ENCODE data around the gene DNASE1. TPM values are rescaled to one million over a fixed set of nuclear protein-coding genes. Genes with fewer than 3 reads are reported as not detected.

Gene DNASE1
- total RNA-seq, 1 donor from 2014 or later, result 23.1 TPM

GRCh38 chr16:3661311-3661710, 6.8 kb downstream of the DNASE1 start:
- no peak overlapping the region for H3K4me3 Mint-ChIP-seq (ENCODE audit: unreplicated experiment)

GRCh38 chr16:3661922-3662321, 7.4 kb downstream of the DNASE1 start:
- H3K4me1 Mint-ChIP-seq (ENCODE audit: unreplicated experiment), result peaks cover 5% of the 10 kb centered on the region
- DNase-seq (ENCODE audit: extremely low spot score, unreplicated experiment), result no peak
- no peak overlapping the region for H3K27ac Mint-ChIP-seq (ENCODE audit: unreplicated experiment)
- no peak for TF ChIP-seq CTCF (IDR thresholded peaks at IDR 0.05)
- H3K9me3 Mint-ChIP-seq (ENCODE audit: unreplicated experiment), result no peaks in the 10 kb centered on the region
- no peaks in the 10 kb centered on the region for H3K27me3 Mint-ChIP-seq (ENCODE audit: unreplicated experiment)
- H3K4me3 Mint-ChIP-seq (ENCODE audit: unreplicated experiment), result no peak overlapping the region
- H3K36me3 Mint-ChIP-seq (ENCODE audit: unreplicated experiment), result peaks cover 36% of the 10 kb centered on the region

More at GRCh38 chr16:3661311-3661710, 6.8 kb downstream of the DNASE1 start:
- Mint-ChIP-seq H3K27ac (ENCODE audit: unreplicated experiment) (no peak overlapping the region), H3K27me3 (ENCODE audit: unreplicated experiment) (no peaks in the 10 kb centered on the region), H3K36me3 (ENCODE audit: unreplicated experiment) (peaks cover 37% of the 10 kb centered on the region), H3K4me1 (ENCODE audit: unreplicated experiment) (peaks cover 5% of the 10 kb centered on the region), H3K9me3 (ENCODE audit: unreplicated experiment) (no peaks in the 10 kb centered on the region)
- no peak for DNase-seq (ENCODE audit: extremely low spot score, unreplicated experiment)
- TF ChIP-seq CTCF (IDR thresholded peaks at IDR 0.05), result no peak

GRCh38 chr16:3662601-3663000, 8.1 kb downstream of the DNASE1 start:
- peaks cover 33% of the 10 kb centered on the region for H3K36me3 Mint-ChIP-seq (ENCODE audit: unreplicated experiment)
- no peaks in the 10 kb centered on the region for H3K27me3 Mint-ChIP-seq (ENCODE audit: unreplicated experiment)
- H3K9me3 Mint-ChIP-seq (ENCODE audit: unreplicated experiment), result no peaks in the 10 kb centered on the region
- no peak for DNase-seq (ENCODE audit: extremely low spot score, unreplicated experiment)
- H3K4me1 Mint-ChIP-seq (ENCODE audit: unreplicated experiment), result peaks cover 5% of the 10 kb centered on the region
- no peak for TF ChIP-seq CTCF (IDR thresholded peaks at IDR 0.05)
- no peak overlapping the region for H3K27ac Mint-ChIP-seq (ENCODE audit: unreplicated experiment)
- no peak overlapping the region for H3K4me3 Mint-ChIP-seq (ENCODE audit: unreplicated experiment)

GRCh38 chr16:3664187-3664896, 9.9 kb downstream of the DNASE1 start:
- TF ChIP-seq CTCF (IDR thresholded peaks at IDR 0.05), result no peak
- Mint-ChIP-seq H3K4me1 (ENCODE audit: unreplicated experiment) (peaks cover 2% of the 10 kb centered on the region), H3K4me3 (ENCODE audit: unreplicated experiment) (no peak overlapping the region), H3K36me3 (ENCODE audit: unreplicated experiment) (peaks cover 40% of the 10 kb centered on the region), H3K27ac (ENCODE audit: unreplicated experiment) (no peak overlapping the region), H3K27me3 (ENCODE audit: unreplicated experiment) (no peaks in the 10 kb centered on the region), H3K9me3 (ENCODE audit: unreplicated experiment) (no peaks in the 10 kb centered on the region)
- DNase-seq (ENCODE audit: extremely low spot score, unreplicated experiment), result no peak

GRCh38 chr16:3665508-3665907, 11.0 kb downstream of the DNASE1 start:
- no peaks in the 10 kb centered on the region for H3K27me3 Mint-ChIP-seq (ENCODE audit: unreplicated experiment)

More at GRCh38 chr16:3665508-3665907, 11.0 kb downstream of the DNASE1 start:
- Mint-ChIP-seq H3K4me1 (ENCODE audit: unreplicated experiment) (no peaks in the 10 kb centered on the region), H3K27ac (ENCODE audit: unreplicated experiment) (no peak overlapping the region), H3K4me3 (ENCODE audit: unreplicated experiment) (no peak overlapping the region), H3K9me3 (ENCODE audit: unreplicated experiment) (no peaks in the 10 kb centered on the region), H3K36me3 (ENCODE audit: unreplicated experiment) (peaks cover 38% of the 10 kb centered on the region)
- no peak for DNase-seq (ENCODE audit: extremely low spot score, unreplicated experiment)
- no peak for TF ChIP-seq CTCF (IDR thresholded peaks at IDR 0.05)

Data from osteocyte (in vitro differentiated cells).